ENCODE data around the gene LGI2.

LGI2 gene

DNA sequence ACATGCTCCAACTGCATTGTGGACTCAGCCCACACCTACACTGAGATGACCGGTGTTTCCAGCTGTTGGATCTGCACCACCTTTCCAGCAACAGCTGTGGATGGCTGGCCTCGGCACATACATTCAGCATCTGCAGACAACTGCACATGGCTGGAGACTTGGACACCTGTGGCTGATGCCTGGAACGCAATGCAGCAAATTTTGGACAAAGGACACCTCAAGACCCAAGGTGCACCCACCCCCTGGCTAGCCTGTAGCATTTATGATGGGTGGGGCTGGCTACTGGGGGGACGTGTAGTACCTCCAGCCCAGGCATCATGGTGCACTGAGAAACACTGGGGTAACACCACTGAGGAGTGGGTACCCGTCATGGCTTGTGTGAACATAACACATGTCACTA, 60.6 kb downstream of the LGI2 start:
- no peak overlapping the region for H3K4me3 ChIP-seq (replicated peaks; ENCODE audit: low read depth, low read length)
- DNase-seq (ENCODE audit: extremely low read depth, low read depth) = no peak
- TF ChIP-seq, protein P1, sequence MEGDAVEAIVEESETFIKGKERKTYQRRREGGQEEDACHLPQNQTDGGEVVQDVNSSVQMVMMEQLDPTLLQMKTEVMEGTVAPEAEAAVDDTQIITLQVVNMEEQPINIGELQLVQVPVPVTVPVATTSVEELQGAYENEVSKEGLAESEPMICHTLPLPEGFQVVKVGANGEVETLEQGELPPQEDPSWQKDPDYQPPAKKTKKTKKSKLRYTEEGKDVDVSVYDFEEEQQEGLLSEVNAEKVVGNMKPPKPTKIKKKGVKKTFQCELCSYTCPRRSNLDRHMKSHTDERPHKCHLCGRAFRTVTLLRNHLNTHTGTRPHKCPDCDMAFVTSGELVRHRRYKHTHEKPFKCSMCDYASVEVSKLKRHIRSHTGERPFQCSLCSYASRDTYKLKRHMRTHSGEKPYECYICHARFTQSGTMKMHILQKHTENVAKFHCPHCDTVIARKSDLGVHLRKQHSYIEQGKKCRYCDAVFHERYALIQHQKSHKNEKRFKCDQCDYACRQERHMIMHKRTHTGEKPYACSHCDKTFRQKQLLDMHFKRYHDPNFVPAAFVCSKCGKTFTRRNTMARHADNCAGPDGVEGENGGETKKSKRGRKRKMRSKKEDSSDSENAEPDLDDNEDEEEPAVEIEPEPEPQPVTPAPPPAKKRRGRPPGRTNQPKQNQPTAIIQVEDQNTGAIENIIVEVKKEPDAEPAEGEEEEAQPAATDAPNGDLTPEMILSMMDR (IDR thresholded peaks at IDR 0.05; ENCODE audit: low read depth, low read length, missing control alignments) = no peak

DNA sequence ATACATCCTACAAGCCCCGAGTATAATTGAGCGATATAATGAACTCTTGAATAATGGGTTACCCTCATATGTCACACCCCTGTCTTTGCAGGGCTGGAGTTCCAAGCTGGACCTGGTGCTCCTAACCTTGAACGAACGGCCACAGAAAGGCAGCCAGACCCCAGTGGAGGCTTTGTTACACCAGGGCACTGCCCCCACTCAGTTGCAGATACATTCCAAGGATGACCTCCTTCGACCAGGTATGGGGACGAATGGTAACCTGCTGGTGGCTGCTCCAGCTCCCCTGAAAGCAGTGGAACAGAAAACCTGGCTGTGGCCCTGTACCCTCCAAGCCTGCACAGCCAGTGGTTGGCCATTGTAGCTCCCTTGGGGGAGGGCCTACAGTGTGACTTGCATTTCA, 61.3 kb downstream of the LGI2 start:
- no peak overlapping the region for H3K4me3 ChIP-seq (replicated peaks; ENCODE audit: low read depth, low read length)
- TF ChIP-seq, protein P1 (IDR thresholded peaks at IDR 0.05; ENCODE audit: low read depth, low read length, missing control alignments) = no peak
- no peak for DNase-seq (ENCODE audit: extremely low read depth, low read depth)

DNA sequence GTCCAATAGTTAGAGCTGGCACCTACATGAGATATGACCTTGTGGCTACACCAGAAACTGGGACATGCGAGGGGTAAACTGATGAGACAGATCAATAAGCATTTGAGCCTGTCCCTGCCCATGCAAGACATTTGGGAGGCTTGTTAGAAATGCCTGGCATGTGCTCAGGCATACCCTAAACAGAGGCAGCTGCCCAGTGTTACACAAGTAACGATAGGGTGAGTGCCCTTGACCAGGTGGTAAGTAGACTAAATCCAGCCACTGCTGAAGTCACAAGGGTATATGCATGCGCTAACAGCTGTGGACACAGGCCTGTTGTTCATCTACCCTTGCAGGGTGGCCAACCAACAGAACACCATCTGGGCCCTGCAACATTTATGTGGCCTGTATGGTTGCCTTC, 61.8 kb downstream of the LGI2 start:
- H3K4me3 ChIP-seq (replicated peaks; ENCODE audit: low read depth, low read length) = no peak overlapping the region
- DNase-seq (ENCODE audit: extremely low read depth, low read depth) = no peak
- TF ChIP-seq, protein P1 (IDR thresholded peaks at IDR 0.05; ENCODE audit: low read depth, low read length, missing control alignments) = no peak

DNA sequence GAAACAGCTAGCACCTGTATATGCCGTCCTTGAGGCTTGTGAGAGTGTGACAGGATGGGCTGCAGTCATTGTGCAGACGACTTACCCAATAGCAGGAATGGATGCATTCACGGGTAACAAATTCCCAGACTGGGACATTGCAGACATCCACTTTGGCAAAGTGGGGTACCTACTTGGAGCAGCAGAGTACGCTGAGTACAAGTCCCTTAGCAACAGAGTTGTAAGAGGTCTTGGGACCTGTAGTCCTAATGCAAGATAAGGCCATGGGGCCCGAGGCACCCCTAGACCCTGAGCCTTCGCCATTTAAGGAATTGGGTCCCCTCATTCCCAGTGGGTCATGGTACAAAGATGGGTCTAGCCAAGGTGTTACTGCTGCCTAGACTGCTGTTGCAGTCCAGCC, 62.5 kb downstream of the LGI2 start:
- TF ChIP-seq, protein P1 (IDR thresholded peaks at IDR 0.05; ENCODE audit: low read depth, low read length, missing control alignments) = no peak
- DNase-seq (ENCODE audit: extremely low read depth, low read depth) = no peak
- no peak overlapping the region for H3K4me3 ChIP-seq (replicated peaks; ENCODE audit: low read depth, low read length)

DNA sequence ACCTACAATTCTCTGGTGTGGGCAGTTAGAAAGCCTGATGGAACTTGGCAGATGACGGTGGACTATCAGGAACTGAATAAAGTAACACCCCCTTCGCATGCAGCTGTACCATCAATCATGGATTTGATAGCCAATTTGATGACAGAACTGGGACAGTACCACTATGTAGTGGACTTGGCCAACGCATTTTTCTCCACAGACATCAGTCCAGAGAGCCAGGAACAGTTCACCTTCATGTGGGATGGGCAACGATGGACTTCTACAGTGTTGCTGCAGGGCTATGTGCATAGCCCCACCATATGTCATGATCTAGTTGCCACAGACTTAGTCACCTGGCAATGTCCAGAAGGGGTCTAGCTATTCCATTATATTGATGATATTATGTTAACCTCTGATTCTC, 63.4 kb downstream of the LGI2 start:
- DNase-seq (ENCODE audit: extremely low read depth, low read depth) = no peak
- TF ChIP-seq, protein P1 (IDR thresholded peaks at IDR 0.05; ENCODE audit: low read depth, low read length, missing control alignments) = no peak
- no peak overlapping the region for H3K4me3 ChIP-seq (replicated peaks; ENCODE audit: low read depth, low read length)

DNA sequence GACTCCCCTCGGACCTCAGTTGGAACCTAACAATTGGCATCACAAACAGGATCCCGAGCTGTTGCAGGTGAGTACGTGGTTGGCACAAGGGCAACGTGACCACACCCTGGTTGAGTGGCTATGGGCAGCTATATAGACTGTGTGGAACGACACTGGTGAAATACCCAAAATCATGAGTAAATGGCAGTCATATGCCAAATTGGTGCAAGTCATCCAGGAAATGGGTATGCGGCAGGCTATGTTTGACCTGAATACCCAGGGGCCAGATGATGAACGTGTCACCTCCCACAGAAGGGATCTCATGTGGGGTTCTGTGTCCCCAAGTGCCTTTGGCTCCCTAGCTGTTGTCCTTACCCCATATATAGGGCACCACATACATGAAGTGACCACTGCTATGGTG, 64.7 kb downstream of the LGI2 start:
- DNase-seq (ENCODE audit: extremely low read depth, low read depth) = no peak
- TF ChIP-seq, protein P1 (IDR thresholded peaks at IDR 0.05; ENCODE audit: low read depth, low read length, missing control alignments) = no peak
- H3K4me3 ChIP-seq (replicated peaks; ENCODE audit: low read depth, low read length) = no peak overlapping the region

DNA sequence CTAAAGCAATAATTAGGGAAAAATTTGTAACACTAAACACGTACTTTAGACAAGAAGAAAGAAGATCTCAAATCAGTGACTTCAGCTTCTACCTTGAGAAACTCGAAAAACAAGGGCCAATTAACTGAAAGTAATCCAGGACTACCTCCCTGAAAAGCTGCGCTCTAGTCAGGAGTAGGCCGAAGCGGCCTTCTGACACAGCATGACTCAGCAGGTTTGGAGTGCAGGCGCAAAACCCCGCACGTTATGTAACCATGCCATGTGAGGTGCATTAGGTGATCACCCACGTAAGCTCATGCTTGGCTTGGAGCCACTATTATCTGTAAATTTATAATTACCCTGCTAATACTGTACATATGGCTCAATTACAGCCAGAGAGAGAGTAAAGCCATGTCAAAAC, 65.1 kb downstream of the LGI2 start:
- H3K4me3 ChIP-seq (replicated peaks; ENCODE audit: low read depth, low read length) = no peak overlapping the region
- no peak for DNase-seq (ENCODE audit: extremely low read depth, low read depth)
- TF ChIP-seq, protein P1 (IDR thresholded peaks at IDR 0.05; ENCODE audit: low read depth, low read length, missing control alignments) = no peak

Measured in HFF-Myc (cell line).